Gastrocnemius medialis (tissue), 4 donors: ENCODE data around the gene CHST2. TPM values are rescaled to one million over a fixed set of nuclear protein-coding genes. Genes with fewer than 3 reads are reported as not detected.

ENCODE experiments used
- ATAC-seq, 2 donors: fragments of 150-250 bp; one replicate each; pipeline ENCODE4 v1.9.1; 2016
- DNase-seq, 2 donors: peaks; one replicate each; pipeline ENCODE4 v3.0.0-alpha.2; 2019
- H3K27ac ChIP-seq, 4 donors: fragments of 200-600 bp; sonication (generic); 1 replicate in 1 of 4; 2 replicates in 3 of 4; pipeline ENCODE4 v1.5.1; 2016 to 2018; ENCODE audit warnings: mild to moderate bottlenecking in 2 of 4, moderate library complexity in 1 of 4
- H3K27me3 ChIP-seq, 3 donors: fragments of 200-600 bp; sonication (generic) in 2 of 3; 1 replicate in 1 of 3; 2 replicates in 2 of 3; pipeline versions ENCODE4 v1.5.1 to v1.6.0; 2016 to 2019; ENCODE audit warnings: mild to moderate bottlenecking in 1 of 3, moderate library complexity in 1 of 3
- H3K36me3 ChIP-seq, 2 donors: fragments of 200-600 bp; sonication (generic) in 1 of 2; one replicate each; pipeline ENCODE4 v1.5.1; 2017 to 2018
- H3K4me1 ChIP-seq, 2 donors: fragments of 200-600 bp; sonication (generic) in 1 of 2; one replicate each; pipeline ENCODE4 v1.5.1; 2016 to 2017; ENCODE audit warnings: mild to moderate bottlenecking in 2 of 2
- H3K4me3 ChIP-seq, 4 donors: fragments of 200-600 bp; sonication (generic) in 3 of 4; 1 replicate in 1 of 4; 2 replicates in 3 of 4; pipeline ENCODE4 v1.5.1; 2016 to 2019; ENCODE audit warnings: mild to moderate bottlenecking in 2 of 4
- H3K9me3 ChIP-seq, 3 donors: fragments of 200-600 bp; sonication (generic) in 2 of 3; 1 replicate in 1 of 3; 2 replicates in 2 of 3; pipeline ENCODE4 v1.5.1; 2016 to 2019
- POLR2A ChIP-seq, 2 donors: fragments of 450-650 bp; IDR thresholded peaks; one replicate each; pipeline ENCODE4 v1.6.1; 2017; ENCODE audit warnings: antibody characterized with exemption in 2 of 2, mild to moderate bottlenecking in 2 of 2, moderate library complexity in 2 of 2
- in situ Hi-C, 4 donors: fragments of 200-750 bp; cut with MboI; loops; one replicate each; pipeline versions ENCODE4 v1.15.0 to v1.8.0; 2017; ENCODE audit warnings: low sequenced_read_pairs in 4 of 4
- intact Hi-C: fragments of 100-400 bp; cut with DNase I; formaldehyde crosslinking; loops from one replicate; pipeline ENCODE4 v1.15.1; 2023; ENCODE audit warnings: low total_unique reads
- total RNA-seq, 4 donors: library from RNA; depleted of rRNA; stranded (reverse); fragments of >200 nt; gene quantifications; one replicate each; pipeline versions ENCODE4 v1.1.0 to v1.2.3, GENCODE V29; 2016
- TF ChIP-seq, protein P1 (sequence below), 5 experiments: fragments of 450-650 bp in 3 of 5; fragments of 200-600 bp in 2 of 5; sonication (generic) in 2 of 5; IDR thresholded peaks in 4 of 5; conservative IDR thresholded peaks in 1 of 5; 1 replicate in 4 of 5; 2 replicates in 1 of 5; pipeline ENCODE4 v1.5.1; 2016 to 2019; ENCODE audit warnings: antibody characterized with exemption in 5 of 5, mild to moderate bottlenecking in 3 of 5, moderate library complexity in 3 of 5

Gene CHST2
- total RNA-seq, 4 donors from 2014 or later: 0.41 to 2.9 (median 1.8) TPM

DNA sequence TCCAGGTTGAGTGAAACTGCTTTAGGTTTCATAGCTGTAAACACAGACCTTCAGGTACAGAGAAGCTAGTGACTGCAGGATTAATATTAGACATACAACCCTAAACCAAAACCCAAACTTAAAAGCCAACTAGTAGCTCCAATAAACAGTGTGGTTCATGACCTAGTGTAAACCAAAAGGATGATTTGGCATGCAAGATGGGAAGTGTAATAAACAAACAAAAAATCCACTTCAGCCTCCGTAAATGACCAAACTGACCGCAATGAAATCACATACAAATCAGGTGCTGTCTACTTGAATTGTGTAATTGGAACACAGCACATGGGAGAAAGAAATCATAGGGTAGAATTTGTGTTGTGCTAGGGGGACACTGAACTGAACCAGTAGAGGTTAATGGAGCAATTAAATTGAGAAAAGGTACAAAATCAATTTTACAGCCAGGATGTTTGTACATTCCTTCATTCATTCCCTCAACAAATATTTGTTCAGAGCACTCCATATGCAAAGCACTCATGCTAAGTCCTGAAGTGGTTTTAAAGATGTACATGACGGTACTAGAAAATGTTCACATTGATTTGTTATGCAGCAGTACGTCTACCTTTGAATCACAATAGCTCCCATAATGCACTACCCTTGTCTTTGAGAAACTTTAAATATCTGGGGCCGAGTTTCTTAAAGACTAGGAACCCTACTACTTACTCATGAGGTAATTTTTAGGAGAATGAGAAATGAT lies 21.4 kb upstream of the CHST2 start:
- intact Hi-C loops (no loop called here), in situ Hi-C loops (no loop called here)
- Histone ChIP-seq H3K27ac (no peak overlapping the region), H3K9me3 (no peaks in the 10 kb centered on the region), H3K4me3 (no peak overlapping the region), H3K4me1 (no peaks in the 10 kb centered on the region), H3K27me3 (no peaks in the 10 kb centered on the region), H3K36me3 (no peaks in the 10 kb centered on the region)
- TF ChIP-seq, protein P1, sequence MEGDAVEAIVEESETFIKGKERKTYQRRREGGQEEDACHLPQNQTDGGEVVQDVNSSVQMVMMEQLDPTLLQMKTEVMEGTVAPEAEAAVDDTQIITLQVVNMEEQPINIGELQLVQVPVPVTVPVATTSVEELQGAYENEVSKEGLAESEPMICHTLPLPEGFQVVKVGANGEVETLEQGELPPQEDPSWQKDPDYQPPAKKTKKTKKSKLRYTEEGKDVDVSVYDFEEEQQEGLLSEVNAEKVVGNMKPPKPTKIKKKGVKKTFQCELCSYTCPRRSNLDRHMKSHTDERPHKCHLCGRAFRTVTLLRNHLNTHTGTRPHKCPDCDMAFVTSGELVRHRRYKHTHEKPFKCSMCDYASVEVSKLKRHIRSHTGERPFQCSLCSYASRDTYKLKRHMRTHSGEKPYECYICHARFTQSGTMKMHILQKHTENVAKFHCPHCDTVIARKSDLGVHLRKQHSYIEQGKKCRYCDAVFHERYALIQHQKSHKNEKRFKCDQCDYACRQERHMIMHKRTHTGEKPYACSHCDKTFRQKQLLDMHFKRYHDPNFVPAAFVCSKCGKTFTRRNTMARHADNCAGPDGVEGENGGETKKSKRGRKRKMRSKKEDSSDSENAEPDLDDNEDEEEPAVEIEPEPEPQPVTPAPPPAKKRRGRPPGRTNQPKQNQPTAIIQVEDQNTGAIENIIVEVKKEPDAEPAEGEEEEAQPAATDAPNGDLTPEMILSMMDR (IDR thresholded peaks at IDR 0.05 in 4 of 5, conservative IDR thresholded peaks at IDR 0.05 in 1 of 5): no peak
- TF ChIP-seq POLR2A (IDR thresholded peaks at IDR 0.05): no peak
- ATAC-seq: no peak
- DNase-seq: no peak

DNA sequence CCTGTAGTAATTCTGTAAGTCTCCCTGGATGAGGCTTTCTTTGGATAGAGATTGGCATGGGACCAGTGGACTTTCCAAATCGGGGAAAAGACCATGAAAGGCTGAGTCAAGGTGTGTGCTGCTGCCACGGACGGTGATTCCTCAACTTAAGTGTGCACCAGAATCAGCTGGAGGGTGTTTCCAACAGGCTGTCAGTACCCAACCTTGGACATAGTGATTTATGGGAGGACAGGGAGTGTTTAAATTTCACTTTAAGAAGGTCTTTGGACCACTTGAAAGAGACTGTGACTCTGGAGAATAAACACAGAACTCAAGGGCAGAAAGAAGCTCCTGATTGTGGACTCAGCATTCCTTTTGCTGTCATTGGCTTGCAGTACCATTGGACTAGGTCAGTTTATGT lies 20.4 kb upstream of the CHST2 start:
- in situ Hi-C loops: no loop called here
- no peak overlapping the region for H3K4me3 ChIP-seq
- H3K9me3 ChIP-seq: no peaks in the 10 kb centered on the region
- no peaks in the 10 kb centered on the region for H3K36me3 ChIP-seq
- no peaks in the 10 kb centered on the region for H3K27me3 ChIP-seq
- H3K4me1 ChIP-seq: no peaks in the 10 kb centered on the region
- no peak overlapping the region for H3K27ac ChIP-seq
- no peak for DNase-seq
- intact Hi-C loops: no loop called here
- no peak for ATAC-seq
- TF ChIP-seq POLR2A (IDR thresholded peaks at IDR 0.05): no peak
- TF ChIP-seq, protein P1 (IDR thresholded peaks at IDR 0.05 in 4 of 5, conservative IDR thresholded peaks at IDR 0.05 in 1 of 5): no peak

DNA sequence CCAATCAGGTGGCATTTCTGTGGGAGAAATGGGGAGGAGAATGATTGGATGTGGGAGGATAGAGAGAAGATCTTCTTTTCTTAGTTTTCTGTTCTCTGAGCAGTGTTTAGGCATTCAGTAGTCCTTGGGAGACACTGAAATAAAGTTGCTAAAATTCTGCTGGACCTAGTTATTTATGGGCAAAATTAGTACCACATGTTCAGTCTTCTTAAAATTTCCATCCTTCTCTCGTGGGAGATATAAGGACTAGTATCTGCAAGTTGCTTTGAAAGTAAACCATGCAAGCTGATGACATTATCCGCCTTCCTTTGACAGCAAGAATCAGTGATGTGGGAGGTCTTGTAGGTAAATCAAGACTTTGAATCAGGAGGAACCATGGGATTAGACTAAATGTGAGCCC lies 19.9 kb upstream of the CHST2 start:
- no peaks in the 10 kb centered on the region for H3K4me1 ChIP-seq
- no peak overlapping the region for H3K4me3 ChIP-seq
- no peak overlapping the region for H3K27ac ChIP-seq
- no peaks in the 10 kb centered on the region for H3K27me3 ChIP-seq
- TF ChIP-seq, protein P1 (IDR thresholded peaks at IDR 0.05 in 4 of 5, conservative IDR thresholded peaks at IDR 0.05 in 1 of 5): no peak
- TF ChIP-seq POLR2A (IDR thresholded peaks at IDR 0.05): no peak
- H3K9me3 ChIP-seq: no peaks in the 10 kb centered on the region
- intact Hi-C loops (no loop called here), in situ Hi-C loops (no loop called here)
- ATAC-seq (no peak), DNase-seq (no peak)
- no peaks in the 10 kb centered on the region for H3K36me3 ChIP-seq

DNA sequence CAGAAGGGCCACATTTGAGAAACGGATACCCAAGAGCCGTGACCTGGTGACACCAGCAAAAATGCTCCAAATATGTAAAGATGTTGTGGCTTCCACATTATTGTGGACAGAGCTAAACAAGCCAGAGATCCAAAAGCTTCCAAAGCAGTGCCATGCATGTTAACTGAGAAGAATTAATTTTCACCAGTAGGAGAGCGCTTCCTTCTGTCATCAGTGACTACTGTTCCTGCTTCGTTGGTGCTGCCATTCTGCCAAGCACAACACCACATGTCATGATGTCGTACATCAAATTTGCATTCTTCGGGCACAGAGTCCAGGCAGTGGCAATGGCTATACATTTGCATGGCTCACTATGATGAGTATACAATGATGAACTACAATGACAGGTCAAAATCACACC lies 19.1 kb upstream of the CHST2 start:
- intact Hi-C loops: no loop called here
- ATAC-seq (no peak), DNase-seq (no peak)
- in situ Hi-C loops: no loop called here
- H3K27ac ChIP-seq: no peak overlapping the region
- H3K9me3 ChIP-seq: no peaks in the 10 kb centered on the region
- H3K27me3 ChIP-seq: no peaks in the 10 kb centered on the region
- TF ChIP-seq POLR2A (IDR thresholded peaks at IDR 0.05): no peak
- TF ChIP-seq, protein P1 (IDR thresholded peaks at IDR 0.05 in 4 of 5, conservative IDR thresholded peaks at IDR 0.05 in 1 of 5): no peak
- H3K36me3 ChIP-seq: no peaks in the 10 kb centered on the region
- no peaks in the 10 kb centered on the region for H3K4me1 ChIP-seq
- H3K4me3 ChIP-seq: no peak overlapping the region
